OCI-LY7 (cell line): Measurements from ENCODE around the gene FRMD1.

Source experiments
- EZH2phosphoT487 ChIP-seq: fragments of 200-600 bp; sonication (generic); IDR thresholded peaks from 2 replicates; pipeline ENCODE4 v1.6.1; 2018; ENCODE audit warnings: low read depth, borderline replicate concordance, mild to moderate bottlenecking, mixed run types, antibody characterized with exemption, low read length, moderate library complexity, mixed read lengths
- TF ChIP-seq, protein P1 (sequence below): fragments of 200-600 bp; sonication (generic); conservative IDR thresholded peaks from 2 replicates; pipeline ENCODE4 v1.5.1; 2014; ENCODE audit warnings: mild to moderate bottlenecking, antibody characterized with exemption, low read length, moderate library complexity, mixed read lengths

DNA sequence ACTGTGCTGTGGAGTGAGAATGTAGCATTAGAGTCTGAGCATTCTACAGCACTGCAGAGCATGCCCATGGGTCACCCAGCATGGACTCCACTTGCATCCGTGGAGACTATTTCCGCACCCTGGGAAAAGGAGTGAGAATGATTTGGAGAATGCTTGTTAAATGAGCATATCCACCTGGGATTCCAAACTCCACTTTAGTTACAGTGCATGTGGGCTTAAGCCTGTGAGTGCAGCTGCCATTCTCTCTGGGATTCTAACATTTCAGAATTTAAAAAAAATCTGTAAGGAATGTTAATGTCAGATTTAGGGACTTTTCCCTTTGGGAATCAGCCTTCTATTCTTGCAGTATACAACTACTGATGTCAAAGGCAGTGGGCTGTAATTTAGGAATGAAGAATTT is 48.1 kb downstream of the FRMD1 start:
- TF ChIP-seq, protein P1, sequence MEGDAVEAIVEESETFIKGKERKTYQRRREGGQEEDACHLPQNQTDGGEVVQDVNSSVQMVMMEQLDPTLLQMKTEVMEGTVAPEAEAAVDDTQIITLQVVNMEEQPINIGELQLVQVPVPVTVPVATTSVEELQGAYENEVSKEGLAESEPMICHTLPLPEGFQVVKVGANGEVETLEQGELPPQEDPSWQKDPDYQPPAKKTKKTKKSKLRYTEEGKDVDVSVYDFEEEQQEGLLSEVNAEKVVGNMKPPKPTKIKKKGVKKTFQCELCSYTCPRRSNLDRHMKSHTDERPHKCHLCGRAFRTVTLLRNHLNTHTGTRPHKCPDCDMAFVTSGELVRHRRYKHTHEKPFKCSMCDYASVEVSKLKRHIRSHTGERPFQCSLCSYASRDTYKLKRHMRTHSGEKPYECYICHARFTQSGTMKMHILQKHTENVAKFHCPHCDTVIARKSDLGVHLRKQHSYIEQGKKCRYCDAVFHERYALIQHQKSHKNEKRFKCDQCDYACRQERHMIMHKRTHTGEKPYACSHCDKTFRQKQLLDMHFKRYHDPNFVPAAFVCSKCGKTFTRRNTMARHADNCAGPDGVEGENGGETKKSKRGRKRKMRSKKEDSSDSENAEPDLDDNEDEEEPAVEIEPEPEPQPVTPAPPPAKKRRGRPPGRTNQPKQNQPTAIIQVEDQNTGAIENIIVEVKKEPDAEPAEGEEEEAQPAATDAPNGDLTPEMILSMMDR, result no peak
- no peak for TF ChIP-seq EZH2phosphoT487
